SK-N-SH treated with all-trans-retinoic acid at 6 μM for 48 hours (cell line): ENCODE measurements around the gene ERVW-1.
"Not testable (repeated sequence)": the region's sequence is repeated elsewhere in the genome, so short reads cannot be mapped to it uniquely, and the experiment has no call there.

Experiments used
- ATAC-seq: fragments of 200-7000 bp; cut with Tn5 transposase; 3 replicates; pipeline ENCODE4 v1.9.1; 2020; ENCODE audit warnings: mild to moderate bottlenecking, moderate library complexity
- BACH2 ChIP-seq: fragments of 250-450 bp; sonication (Bioruptor Pico); IDR thresholded peaks from 2 replicates; pipeline ENCODE4 v1.9.0; 2021; ENCODE audit warnings: mild to moderate bottlenecking, borderline replicate concordance
- CREB5 ChIP-seq: fragments of 250-450 bp; sonication (Bioruptor Pico); IDR thresholded peaks from 2 replicates; pipeline ENCODE4 v1.5.1; 2020; ENCODE audit warnings: low read depth, mild to moderate bottlenecking, moderate library complexity
- CSDC2 ChIP-seq: fragments of 250-450 bp; sonication (Bioruptor Pico); IDR thresholded peaks from 2 replicates; pipeline ENCODE4 v1.5.0; 2020; ENCODE audit warnings: mild to moderate bottlenecking, moderate library complexity
- ESRRG ChIP-seq: fragments of 250-450 bp; sonication (Bioruptor Pico); IDR thresholded peaks from 2 replicates; pipeline ENCODE4 v1.6.1; 2021; ENCODE audit warnings: mild to moderate bottlenecking
- ISL1 ChIP-seq: fragments of 250-450 bp; sonication (Bioruptor Pico); IDR thresholded peaks from 2 replicates; pipeline ENCODE4 v2.1.2; 2022; ENCODE audit warnings: mild to moderate bottlenecking, moderate library complexity
- OSR1 ChIP-seq: fragments of 250-450 bp; sonication (Bioruptor Pico); IDR thresholded peaks from 2 replicates; pipeline ENCODE4 v1.8.0; 2022; ENCODE audit warnings: moderate library complexity, mild to moderate bottlenecking, inconsistent platforms
- PATZ1 ChIP-seq: fragments of 250-450 bp; sonication (Bioruptor Pico); IDR thresholded peaks from 2 replicates; pipeline ENCODE4 v1.8.0; 2020; ENCODE audit warnings: mild to moderate bottlenecking, moderate library complexity, borderline replicate concordance
- PPARA ChIP-seq: fragments of 250-450 bp; sonication (Bioruptor Pico); IDR thresholded peaks from 2 replicates; pipeline ENCODE4 v1.5.0; 2020; ENCODE audit warnings: mild to moderate bottlenecking, borderline replicate concordance
- RARB ChIP-seq: fragments of 250-450 bp; sonication (Bioruptor Pico); IDR thresholded peaks from 2 replicates; pipeline ENCODE4 v1.8.0; 2021; ENCODE audit warnings: mild to moderate bottlenecking, moderate library complexity
- SNAI2 ChIP-seq: fragments of 250-450 bp; sonication (Bioruptor Pico); IDR thresholded peaks from 2 replicates; pipeline ENCODE4 v1.5.0; 2020; ENCODE audit warnings: mild to moderate bottlenecking, moderate library complexity
- TCF4 ChIP-seq: fragments of 250-450 bp; sonication (Bioruptor Pico); IDR thresholded peaks from 2 replicates; pipeline ENCODE4 v1.8.0; 2021; ENCODE audit warnings: mild to moderate bottlenecking, moderate library complexity, borderline replicate concordance
- TOX ChIP-seq: fragments of 250-450 bp; sonication (Bioruptor Pico); IDR thresholded peaks from 2 replicates; pipeline ENCODE4 v1.8.0; 2021; ENCODE audit warnings: mild to moderate bottlenecking, moderate library complexity, borderline replicate concordance
- ZC3H10 ChIP-seq: fragments of 250-450 bp; sonication (Bioruptor Pico); IDR thresholded peaks from 2 replicates; pipeline ENCODE4 v1.5.1; 2021; ENCODE audit warnings: mild to moderate bottlenecking, moderate library complexity
- ZFP3 ChIP-seq: fragments of 250-450 bp; sonication (Bioruptor Pico); IDR thresholded peaks from 2 replicates; pipeline ENCODE4 v1.5.0; 2020; ENCODE audit warnings: mild to moderate bottlenecking, moderate library complexity
- ZFP30 ChIP-seq: fragments of 450-650 bp; formaldehyde crosslinking; IDR thresholded peaks from 2 replicates; pipeline ENCODE4 v1.5.0; 2022; ENCODE audit warnings: mild to moderate bottlenecking, moderate library complexity
- ZNF565 ChIP-seq: fragments of 450-650 bp; formaldehyde crosslinking; conservative IDR thresholded peaks from 2 replicates; pipeline ENCODE4 v1.5.0; 2020; ENCODE audit warnings: low read depth, mild to moderate bottlenecking, moderate library complexity
- ZNF70 ChIP-seq: fragments of 450-650 bp; formaldehyde crosslinking; IDR thresholded peaks from 2 replicates; pipeline ENCODE4 v1.5.0; 2020; ENCODE audit warnings: mild to moderate bottlenecking, moderate library complexity
- ZNF8 ChIP-seq: fragments of 450-650 bp; formaldehyde crosslinking; IDR thresholded peaks from 2 replicates; pipeline ENCODE4 v1.5.0; 2020; ENCODE audit warnings: mild to moderate bottlenecking, moderate library complexity
- TF ChIP-seq, protein P1 (sequence below): fragments of 250-450 bp; sonication (Bioruptor Pico); IDR thresholded peaks from 2 replicates; pipeline ENCODE4 v1.5.1; 2021; ENCODE audit warnings: mild to moderate bottlenecking, moderate library complexity
- TF ChIP-seq, protein P2 (sequence below): fragments of 250-450 bp; sonication (Bioruptor Pico); IDR thresholded peaks from 2 replicates; pipeline ENCODE4 v1.5.0; 2020; ENCODE audit warnings: mild to moderate bottlenecking, moderate library complexity

ERVW-1 gene, protein sequence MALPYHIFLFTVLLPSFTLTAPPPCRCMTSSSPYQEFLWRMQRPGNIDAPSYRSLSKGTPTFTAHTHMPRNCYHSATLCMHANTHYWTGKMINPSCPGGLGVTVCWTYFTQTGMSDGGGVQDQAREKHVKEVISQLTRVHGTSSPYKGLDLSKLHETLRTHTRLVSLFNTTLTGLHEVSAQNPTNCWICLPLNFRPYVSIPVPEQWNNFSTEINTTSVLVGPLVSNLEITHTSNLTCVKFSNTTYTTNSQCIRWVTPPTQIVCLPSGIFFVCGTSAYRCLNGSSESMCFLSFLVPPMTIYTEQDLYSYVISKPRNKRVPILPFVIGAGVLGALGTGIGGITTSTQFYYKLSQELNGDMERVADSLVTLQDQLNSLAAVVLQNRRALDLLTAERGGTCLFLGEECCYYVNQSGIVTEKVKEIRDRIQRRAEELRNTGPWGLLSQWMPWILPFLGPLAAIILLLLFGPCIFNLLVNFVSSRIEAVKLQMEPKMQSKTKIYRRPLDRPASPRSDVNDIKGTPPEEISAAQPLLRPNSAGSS

GRCh38 chr7:92477681-92478080 lies at the start of gene ERVW-1:
ERVW-1 (minus strand) TSS chr7:92477946; CDS start chr7:92470381, 7,565 bp downstream.
- not testable (repeated sequence) for ATAC-seq

GRCh38 chr7:92523110-92523509 lies 45.4 kb upstream of the ERVW-1 start:
- no peak for ATAC-seq
- no peak for TF ChIP-seq TCF4
- no peak for TF ChIP-seq CSDC2 (CRISPR knock-in tag)
- no peak for TF ChIP-seq ZFP30 (CRISPR knock-in tag)
- TF ChIP-seq SNAI2 (CRISPR knock-in tag): no peak
- no peak for TF ChIP-seq ISL1 (CRISPR knock-in tag)
- TF ChIP-seq OSR1 (CRISPR knock-in tag): no peak
- no peak for TF ChIP-seq ZFP3 (CRISPR knock-in tag)
- no peak for TF ChIP-seq ZC3H10 (CRISPR knock-in tag)
- TF ChIP-seq RARB (CRISPR knock-in tag): no peak
- TF ChIP-seq, protein P1, sequence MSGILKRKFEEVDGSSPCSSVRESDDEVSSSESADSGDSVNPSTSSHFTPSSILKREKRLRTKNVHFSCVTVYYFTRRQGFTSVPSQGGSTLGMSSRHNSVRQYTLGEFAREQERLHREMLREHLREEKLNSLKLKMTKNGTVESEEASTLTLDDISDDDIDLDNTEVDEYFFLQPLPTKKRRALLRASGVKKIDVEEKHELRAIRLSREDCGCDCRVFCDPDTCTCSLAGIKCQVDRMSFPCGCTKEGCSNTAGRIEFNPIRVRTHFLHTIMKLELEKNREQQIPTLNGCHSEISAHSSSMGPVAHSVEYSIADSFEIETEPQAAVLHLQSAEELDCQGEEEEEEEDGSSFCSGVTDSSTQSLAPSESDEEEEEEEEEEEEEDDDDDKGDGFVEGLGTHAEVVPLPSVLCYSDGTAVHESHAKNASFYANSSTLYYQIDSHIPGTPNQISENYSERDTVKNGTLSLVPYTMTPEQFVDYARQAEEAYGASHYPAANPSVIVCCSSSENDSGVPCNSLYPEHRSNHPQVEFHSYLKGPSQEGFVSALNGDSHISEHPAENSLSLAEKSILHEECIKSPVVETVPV (CRISPR knock-in tag): no peak
- no peak for TF ChIP-seq TOX
- TF ChIP-seq PPARA (CRISPR knock-in tag): no peak
- no peak for TF ChIP-seq BACH2 (CRISPR knock-in tag)
- TF ChIP-seq PATZ1 (CRISPR knock-in tag): no peak
- no peak for TF ChIP-seq ZNF8 (CRISPR knock-in tag)
- no peak for TF ChIP-seq ZNF70 (CRISPR knock-in tag)
- TF ChIP-seq ESRRG (CRISPR knock-in tag): no peak

DNA sequence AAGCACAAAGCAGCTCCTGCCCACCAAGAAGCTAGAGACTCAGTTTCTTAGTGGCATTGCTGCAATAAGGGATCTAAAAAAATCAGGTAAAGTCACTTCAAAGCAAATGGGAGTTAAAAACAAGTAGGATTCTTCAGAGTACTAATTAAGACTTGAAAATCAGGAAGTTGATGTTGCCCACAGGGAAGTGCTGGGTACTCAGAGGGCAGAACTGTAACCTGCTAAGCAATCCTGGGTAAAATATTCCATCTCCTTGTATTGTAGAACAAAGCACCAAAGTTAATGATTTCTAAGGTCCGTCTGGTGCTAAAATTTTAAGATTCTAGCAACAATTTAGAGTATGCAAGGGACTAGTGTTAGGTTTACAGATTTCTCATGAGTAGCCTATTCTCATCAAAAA lies 42.3 kb upstream of the ERVW-1 start:
- ATAC-seq: no peak
- no peak for TF ChIP-seq RARB (CRISPR knock-in tag)
- TF ChIP-seq ZNF565 (CRISPR knock-in tag): no peak
- no peak for TF ChIP-seq OSR1 (CRISPR knock-in tag)
- no peak for TF ChIP-seq SNAI2 (CRISPR knock-in tag)
- TF ChIP-seq PATZ1 (CRISPR knock-in tag): no peak
- TF ChIP-seq, protein P2, sequence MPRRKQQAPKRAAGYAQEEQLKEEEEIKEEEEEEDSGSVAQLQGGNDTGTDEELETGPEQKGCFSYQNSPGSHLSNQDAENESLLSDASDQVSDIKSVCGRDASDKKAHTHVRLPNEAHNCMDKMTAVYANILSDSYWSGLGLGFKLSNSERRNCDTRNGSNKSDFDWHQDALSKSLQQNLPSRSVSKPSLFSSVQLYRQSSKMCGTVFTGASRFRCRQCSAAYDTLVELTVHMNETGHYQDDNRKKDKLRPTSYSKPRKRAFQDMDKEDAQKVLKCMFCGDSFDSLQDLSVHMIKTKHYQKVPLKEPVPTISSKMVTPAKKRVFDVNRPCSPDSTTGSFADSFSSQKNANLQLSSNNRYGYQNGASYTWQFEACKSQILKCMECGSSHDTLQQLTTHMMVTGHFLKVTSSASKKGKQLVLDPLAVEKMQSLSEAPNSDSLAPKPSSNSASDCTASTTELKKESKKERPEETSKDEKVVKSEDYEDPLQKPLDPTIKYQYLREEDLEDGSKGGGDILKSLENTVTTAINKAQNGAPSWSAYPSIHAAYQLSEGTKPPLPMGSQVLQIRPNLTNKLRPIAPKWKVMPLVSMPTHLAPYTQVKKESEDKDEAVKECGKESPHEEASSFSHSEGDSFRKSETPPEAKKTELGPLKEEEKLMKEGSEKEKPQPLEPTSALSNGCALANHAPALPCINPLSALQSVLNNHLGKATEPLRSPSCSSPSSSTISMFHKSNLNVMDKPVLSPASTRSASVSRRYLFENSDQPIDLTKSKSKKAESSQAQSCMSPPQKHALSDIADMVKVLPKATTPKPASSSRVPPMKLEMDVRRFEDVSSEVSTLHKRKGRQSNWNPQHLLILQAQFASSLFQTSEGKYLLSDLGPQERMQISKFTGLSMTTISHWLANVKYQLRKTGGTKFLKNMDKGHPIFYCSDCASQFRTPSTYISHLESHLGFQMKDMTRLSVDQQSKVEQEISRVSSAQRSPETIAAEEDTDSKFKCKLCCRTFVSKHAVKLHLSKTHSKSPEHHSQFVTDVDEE (CRISPR knock-in tag): no peak
- TF ChIP-seq ESRRG (CRISPR knock-in tag): no peak
- TF ChIP-seq ZNF8 (CRISPR knock-in tag): no peak
- TF ChIP-seq CREB5: no peak
- no peak for TF ChIP-seq ZC3H10 (CRISPR knock-in tag)
- no peak for TF ChIP-seq ISL1 (CRISPR knock-in tag)
